GM19455 (cell line): ENCODE measurements around the gene DTWD2.
"Not testable (repeated sequence)": the region's sequence is repeated elsewhere in the genome, so short reads cannot be mapped to it uniquely, and the experiment has no call there.

Experiments used
- ATAC-seq: cut with Tn5 transposase; IDR thresholded peaks from one replicate; pipeline ENCODE4 v1.9.1; 2021; ENCODE audit not compliant: unreplicated experiment

Gene DTWD2

DNA sequence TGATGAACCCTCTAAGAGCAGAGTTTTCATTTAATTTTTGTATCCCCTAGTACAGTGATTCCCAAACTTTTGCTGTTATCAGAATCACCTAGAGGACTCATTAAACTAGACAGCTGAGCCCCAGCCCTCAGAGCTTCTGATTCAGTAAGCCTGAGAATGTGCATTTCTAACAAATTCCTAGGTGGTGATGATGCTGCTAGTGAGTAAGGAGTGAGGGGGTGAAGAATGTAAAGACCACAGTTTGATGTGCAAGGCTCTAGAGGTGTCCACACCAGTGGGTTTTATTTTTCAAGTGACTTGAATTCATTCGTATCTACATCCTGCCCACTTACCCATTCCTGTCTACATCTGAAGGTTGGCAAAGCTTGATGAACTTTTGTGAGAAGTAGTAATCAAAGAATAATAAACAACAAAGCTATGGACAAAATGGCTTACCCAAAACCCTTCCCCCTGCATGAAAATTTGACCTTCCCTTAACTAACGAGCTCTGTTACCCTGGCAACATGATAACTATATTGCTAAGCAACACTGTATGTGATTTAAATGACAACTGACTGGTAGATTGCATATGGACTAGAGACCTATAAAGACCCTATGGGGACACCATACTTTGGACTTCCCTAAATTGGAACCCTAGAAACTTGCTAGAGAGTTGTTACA lies 35.2 kb downstream of the DTWD2 start:
- ATAC-seq, result no peak

DNA sequence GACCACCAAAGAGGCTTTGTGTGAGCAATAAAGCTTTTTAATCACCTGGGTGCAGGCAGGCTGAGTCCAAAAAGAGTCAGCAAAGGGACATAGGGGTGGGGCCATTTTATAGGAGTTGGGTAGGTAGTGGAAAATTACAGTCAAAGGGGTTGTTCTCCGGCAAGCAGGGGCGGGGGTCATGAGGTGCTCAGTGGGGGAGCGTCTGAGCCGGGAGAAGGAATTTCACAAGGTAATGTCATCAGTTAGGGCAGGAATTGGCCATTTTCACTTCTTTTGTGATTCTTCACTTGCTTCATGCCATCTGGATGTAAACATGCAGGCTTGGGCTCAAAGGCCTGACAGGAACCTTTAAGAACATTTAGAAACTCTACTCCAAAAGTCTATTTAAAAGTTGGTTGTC lies 36.0 kb downstream of the DTWD2 start:
- ATAC-seq, result not testable (repeated sequence)

GRCh38 chr5:118950354-118950753 lies 38.0 kb downstream of the DTWD2 start:
- not testable (repeated sequence) for ATAC-seq

- ATAC-seq, result no peak
Measured at GRCh38 chr5:118946138-118946800, 42.1 kb downstream of the DTWD2 start.

DNA sequence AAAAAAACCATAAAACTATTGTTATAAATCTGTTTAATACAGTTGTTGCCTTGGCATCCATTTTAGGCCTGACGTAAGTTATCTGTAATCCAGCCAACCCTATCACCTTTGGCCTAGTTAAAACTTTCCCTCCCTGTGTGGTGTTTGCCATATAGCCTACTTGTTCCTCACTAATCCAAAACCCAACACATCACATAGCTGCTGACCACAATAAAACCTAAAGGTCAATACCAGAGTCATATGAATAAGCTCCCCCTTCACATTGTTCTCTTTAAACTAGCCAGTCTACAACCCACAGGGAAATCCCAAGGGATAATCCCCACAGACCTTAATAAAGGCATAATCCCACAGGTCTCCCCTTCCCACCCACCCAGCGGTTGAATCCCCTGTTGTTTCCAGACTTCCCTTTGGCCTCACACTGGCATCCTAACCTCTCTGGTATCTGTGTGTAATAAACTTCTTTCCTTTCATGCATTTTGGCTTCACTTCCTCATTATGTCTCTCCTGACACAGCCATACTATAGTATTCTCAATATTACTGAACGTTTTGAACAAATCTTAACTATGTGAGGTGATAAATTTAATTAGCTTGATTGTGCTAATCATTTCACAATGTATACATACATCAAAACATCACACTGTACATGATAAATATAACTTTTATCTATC lies 50.8 kb downstream of the DTWD2 start:
- no peak for ATAC-seq

DNA sequence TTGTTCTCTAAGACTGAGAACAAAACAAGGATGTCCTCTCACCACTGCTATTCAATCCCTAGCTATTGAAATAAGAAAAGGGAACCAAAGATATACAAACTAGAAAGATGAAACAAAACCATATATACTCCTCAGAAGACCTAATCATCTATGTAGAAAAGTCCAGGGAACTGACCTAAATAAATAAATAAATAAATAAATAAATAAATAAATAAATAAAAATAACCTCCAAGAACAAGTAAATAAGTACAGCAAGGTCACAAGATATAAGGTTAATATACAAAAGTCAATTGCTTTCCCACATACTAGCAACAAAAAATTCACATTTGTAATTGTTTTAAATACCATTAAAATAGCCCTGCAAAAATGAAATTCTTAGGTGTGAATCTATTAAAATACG lies 54.6 kb downstream of the DTWD2 start:
- no peak for ATAC-seq

GRCh38 chr5:118931564-118931963 lies 56.8 kb downstream of the DTWD2 start:
- ATAC-seq, result no peak

DNA sequence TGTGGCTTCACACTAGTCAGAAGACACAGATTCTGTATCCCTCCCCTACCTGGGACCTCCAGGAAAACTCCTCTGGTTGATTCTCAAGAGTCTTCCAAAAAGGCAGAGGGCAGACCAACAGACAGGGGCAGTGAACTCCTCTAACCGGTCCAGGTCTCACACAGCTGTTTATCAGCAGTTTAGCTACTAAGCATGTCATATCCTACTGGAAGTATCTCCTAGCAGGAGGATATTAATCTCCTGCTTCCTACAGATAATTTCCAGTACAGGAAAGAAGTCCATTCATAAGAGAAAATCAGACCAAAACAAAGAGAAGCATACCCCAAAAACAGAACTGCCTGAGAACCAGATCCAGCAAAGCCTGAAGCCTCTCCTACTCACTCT lies 64.3 kb downstream of the DTWD2 start:
- ATAC-seq, result no peak

DNA sequence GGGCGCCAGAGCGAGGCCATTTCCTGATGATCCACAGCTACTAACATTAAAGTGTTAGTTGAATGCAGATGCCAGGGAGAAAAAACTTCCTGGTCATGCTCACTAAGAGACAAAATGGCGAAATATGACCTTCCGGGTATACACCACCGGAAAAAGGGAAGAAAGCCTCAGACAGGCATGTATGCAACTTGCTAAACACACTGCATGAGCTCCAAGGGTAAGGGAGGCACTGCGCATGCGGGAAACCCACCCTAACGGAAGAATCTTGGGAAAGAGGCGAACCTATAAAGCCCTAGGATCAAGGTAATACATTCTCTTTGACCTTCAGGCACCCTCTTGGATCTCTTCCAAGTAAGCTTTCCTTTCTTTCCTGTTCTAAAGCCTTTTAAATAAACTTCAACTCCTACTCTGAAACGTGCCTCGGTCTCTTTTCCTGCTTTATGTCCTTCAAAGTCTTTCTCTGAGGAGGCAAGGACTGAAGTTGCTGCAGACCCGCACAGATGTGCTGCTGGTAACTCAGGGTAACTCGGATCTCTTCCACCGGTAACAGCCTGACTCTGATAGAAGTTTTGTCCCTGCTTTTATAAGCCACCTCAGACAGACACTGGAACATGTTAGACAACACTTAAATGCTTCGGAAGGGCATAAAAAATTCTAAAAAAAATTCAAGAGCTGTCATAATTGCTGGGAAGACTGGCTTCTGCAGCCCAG lies 64.9 kb downstream of the DTWD2 start:
- ATAC-seq, result no peak

- ATAC-seq, result no peak
Measured at GRCh38 chr5:118921866-118922265, 66.5 kb downstream of the DTWD2 start.

- ATAC-seq, result no peak
Measured at GRCh38 chr5:118919016-118919415, 69.3 kb downstream of the DTWD2 start.

DNA sequence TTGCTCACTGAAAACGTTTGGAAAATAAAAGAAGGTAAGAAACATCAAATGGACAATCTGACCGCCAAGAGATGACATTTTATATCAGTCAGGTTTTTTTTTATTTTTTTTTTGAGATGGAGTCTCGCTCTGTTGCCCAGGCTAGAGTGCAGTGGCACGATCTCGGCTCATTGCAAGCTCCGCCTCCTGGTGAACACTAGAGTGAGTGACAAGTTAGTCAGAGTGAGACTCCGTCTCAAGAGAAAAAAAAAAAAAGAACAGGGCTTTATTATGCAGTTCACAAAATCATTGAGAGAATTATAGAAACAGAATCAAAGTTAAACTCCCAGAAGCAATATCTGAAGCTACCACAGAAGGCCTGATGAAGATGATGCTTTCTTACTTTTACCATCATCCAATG lies 70.1 kb downstream of the DTWD2 start:
- no peak for ATAC-seq

DNA sequence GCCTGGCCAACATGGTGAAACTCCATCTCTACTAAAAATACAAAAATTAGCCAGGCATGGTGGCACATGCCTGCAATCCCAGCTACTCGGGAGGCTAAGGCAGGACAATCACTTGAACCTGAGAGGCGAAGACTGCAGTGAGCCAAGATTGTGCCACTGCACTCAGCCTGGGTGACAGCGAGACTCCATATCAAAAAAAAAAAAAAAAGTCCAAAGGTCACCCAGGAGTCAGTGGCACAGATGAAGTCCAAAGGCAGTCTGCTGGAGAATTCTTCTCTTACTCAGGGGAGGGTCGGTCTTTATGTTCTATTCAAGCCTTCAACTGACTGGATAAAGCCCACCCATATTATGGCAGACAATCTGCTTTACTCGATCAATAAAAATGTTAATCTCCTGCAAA lies 80.8 kb downstream of the DTWD2 start:
- ATAC-seq, result not testable (repeated sequence)

GRCh38 chr5:118906947-118907346 lies 81.4 kb downstream of the DTWD2 start:
- no peak for ATAC-seq

- no peak for ATAC-seq
Measured at GRCh38 chr5:118905196-118905595, 83.2 kb downstream of the DTWD2 start.

DNA sequence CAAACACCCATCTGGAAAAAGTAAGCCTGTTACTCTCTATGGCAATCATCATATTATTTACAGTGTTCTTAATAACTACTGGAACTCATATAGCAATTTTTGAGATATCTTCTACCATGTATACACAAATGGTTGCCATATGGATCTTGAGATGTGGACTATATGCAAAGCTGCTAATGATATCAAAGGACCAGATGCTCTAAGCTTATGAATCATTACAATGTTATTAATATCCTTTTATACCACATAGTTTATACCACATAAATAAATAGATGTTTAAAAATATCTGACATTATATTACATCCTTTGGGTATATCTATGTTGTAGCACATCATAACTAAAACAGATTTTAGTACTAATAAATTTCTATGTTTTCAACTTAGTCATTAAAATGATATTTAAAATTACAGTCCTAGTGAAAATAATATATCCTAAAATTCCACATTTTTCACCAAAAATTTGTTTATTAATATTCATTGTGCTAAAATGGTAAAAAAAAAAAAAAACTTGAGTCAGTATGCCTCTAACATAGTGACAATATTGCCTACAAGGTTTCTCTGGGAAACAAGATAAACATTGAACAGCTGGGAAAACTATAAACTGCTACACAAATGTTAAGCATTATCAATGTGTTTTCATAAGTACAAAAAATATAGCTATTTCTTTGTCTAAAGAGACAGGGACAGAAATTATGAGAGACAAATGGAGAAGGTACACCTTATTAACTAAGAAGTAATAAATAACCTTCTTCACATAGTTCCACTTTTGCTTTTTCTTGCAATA lies 85.5 kb downstream of the DTWD2 start:
- no peak for ATAC-seq

- no peak for ATAC-seq
Measured at GRCh38 chr5:118894709-118895108, 93.6 kb downstream of the DTWD2 start.

DNA sequence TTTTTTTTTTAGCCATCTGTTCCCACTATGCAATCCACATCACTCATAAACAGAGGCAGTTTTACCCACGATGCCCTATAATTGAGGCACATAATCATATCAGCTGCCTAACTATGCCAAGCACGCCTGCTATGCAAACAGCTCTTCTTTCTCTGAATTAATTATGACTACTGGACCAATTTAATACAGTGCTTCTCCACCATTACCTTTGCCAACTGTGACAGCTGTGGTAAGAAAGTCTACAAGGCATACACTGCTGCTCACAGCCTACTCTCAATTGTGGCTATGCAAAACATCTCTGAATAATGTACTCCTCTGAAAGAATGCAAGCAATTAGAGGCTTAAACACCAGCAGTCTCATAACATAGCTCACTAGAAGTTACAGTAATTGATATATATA lies 97.1 kb downstream of the DTWD2 start:
- ATAC-seq, result no peak

DNA sequence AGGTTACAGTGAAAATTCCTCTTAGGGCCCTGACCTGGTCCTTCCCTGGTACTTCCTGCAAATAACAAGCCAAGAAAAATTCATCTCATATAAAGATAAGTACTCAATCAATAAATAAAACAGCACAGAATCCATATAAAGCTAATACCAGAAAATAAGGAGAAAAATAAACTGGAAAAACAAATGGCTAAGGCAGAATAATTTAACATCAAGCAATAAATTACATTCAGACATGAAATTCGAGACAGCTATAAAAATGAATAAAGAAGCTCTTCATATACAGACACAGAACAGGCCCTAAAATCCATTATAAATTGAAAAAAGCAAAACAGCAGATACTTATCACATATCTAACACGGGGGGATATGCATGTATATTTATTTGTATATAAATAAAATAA lies 99.2 kb downstream of the DTWD2 start:
- no peak for ATAC-seq

DNA sequence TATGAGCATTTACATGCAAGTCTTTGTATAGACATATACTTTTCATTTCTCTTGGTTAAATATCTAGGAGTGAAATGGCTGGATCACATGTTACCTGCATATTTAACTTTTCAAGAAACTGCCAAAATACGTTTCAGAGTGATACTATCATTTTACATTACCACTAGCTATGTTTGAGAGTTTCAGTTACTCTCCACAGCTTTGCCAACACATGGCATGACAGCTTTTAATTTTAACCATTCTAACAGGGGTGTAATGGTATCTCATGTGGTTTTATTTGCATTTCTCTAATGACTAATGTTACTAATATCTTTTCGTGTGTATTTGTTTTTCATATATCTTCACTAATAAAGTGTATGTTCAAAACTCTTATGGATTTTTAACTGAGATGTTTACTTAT lies 99.8 kb downstream of the DTWD2 start:
- ATAC-seq, result no peak

GRCh38 chr5:118883362-118883761 lies 105.0 kb downstream of the DTWD2 start:
- no peak for ATAC-seq
